HL-60 (cell line): ENCODE results near the gene KIFC3.

ENCODE experiments used
- DNase-seq, 2 experiments: peaks; one replicate each; pipeline ENCODE4 v3.0.0-alpha.2; 2010 to 2020; ENCODE audit warnings: low read depth in 1 of 2, low spot score in 1 of 2
- H3K27ac ChIP-seq: fragments of 250-450 bp; sonication (Bioruptor Pico); replicated peaks from 2 replicates; pipeline ENCODE4 v1.5.1; 2020; ENCODE audit warnings: mild to moderate bottlenecking, moderate library complexity
- H3K27me3 ChIP-seq: fragments of 250-450 bp; sonication (Bioruptor Pico); 2 replicates; pipeline ENCODE4 v1.5.1; 2021; ENCODE audit warnings: mild to moderate bottlenecking, moderate library complexity; ENCODE audit not compliant: insufficient read depth, poor library complexity, severe bottlenecking
- H3K4me3 ChIP-seq: replicated peaks from 2 replicates; pipeline ENCODE4 v1.5.1; 2011; ENCODE audit warnings: mild to moderate bottlenecking, control low read depth, low read length; ENCODE audit not compliant: insufficient read depth
- CTCF ChIP-seq: IDR thresholded peaks from one replicate; pipeline ENCODE4 v1.5.1; 2011; ENCODE audit warnings: low read length, control low read depth, inconsistent platforms; ENCODE audit not compliant: insufficient read depth
- GABPA ChIP-seq: IDR thresholded peaks from 2 replicates; pipeline ENCODE4 v1.6.1; 2012; ENCODE audit warnings: low read depth
- POLR2AphosphoS5 ChIP-seq: IDR thresholded peaks from 2 replicates; pipeline ENCODE4 v1.6.1; 2012; ENCODE audit warnings: low read depth
- REST ChIP-seq: IDR thresholded peaks from 2 replicates; pipeline ENCODE4 v1.6.1; 2012; ENCODE audit warnings: low read depth; ENCODE audit not compliant: insufficient replicate concordance
- SPI1 ChIP-seq: IDR thresholded peaks from 2 replicates; pipeline ENCODE4 v1.6.1; 2012; ENCODE audit warnings: low read depth, mild to moderate bottlenecking, borderline replicate concordance

Gene KIFC3

GRCh38 chr16:57722210-57722499 is 80.1 kb downstream of the KIFC3 start:
- H3K4me3 ChIP-seq: no peak overlapping the region
- no peak for TF ChIP-seq REST
- no peak for TF ChIP-seq SPI1
- TF ChIP-seq GABPA: no peak
- no peak for TF ChIP-seq POLR2AphosphoS5
- no peak for TF ChIP-seq CTCF
- no peak overlapping the region for H3K27ac ChIP-seq
- DNase-seq: no peak
- no peaks in the 10 kb centered on the region for H3K27me3 ChIP-seq

GRCh38 chr16:57721356-57722209 is 80.7 kb downstream of the KIFC3 start:
- no peak for TF ChIP-seq SPI1
- TF ChIP-seq GABPA: no peak
- no peak for TF ChIP-seq REST
- no peak for TF ChIP-seq CTCF
- TF ChIP-seq POLR2AphosphoS5: no peak
- no peak for DNase-seq
- no peaks in the 10 kb centered on the region for H3K27me3 ChIP-seq

GRCh38 chr16:57720142-57720575 is 82.1 kb downstream of the KIFC3 start:
- DNase-seq: peak in 1 of 2 experiments; percentile 77
- Histone ChIP-seq H3K4me3 (no peak overlapping the region), H3K27me3 (no peaks in the 10 kb centered on the region), H3K27ac (no peak overlapping the region)
- TF ChIP-seq GABPA (no peak), SPI1 (no peak), CTCF (peak; percentile 76), POLR2AphosphoS5 (no peak), REST (no peak)

More at GRCh38 chr16:57721356-57722209, 80.7 kb downstream of the KIFC3 start:
- H3K27ac ChIP-seq: no peak overlapping the region
- H3K4me3 ChIP-seq: no peak overlapping the region
